Activated T-cell treated with anti-CD3 and anti-CD28 coated beads, Interleukin-2, amount 50 U/mL, for 48 hours (primary cell): ENCODE data around the gene RPL7A.

Experiments
- DNase-seq, 2 experiments: peaks; one replicate each; pipeline ENCODE4 v3.0.0-alpha.2; 2020

RPL7A gene

GRCh38 chr9:133349965-133350616, 2.1 kb downstream of the RPL7A start:
- peak; percentile 51 to 64 for DNase-seq

- no peak for DNase-seq
These were observed 3.5 kb downstream of the RPL7A start for GRCh38 chr9:133351526-133351907.

- DNase-seq, result peak; percentile 68 to 74
These were observed 4.1 kb downstream of the RPL7A start for GRCh38 chr9:133351908-133352634.

- peak; percentile 55 to 57 for DNase-seq
These were observed 4.8 kb downstream of the RPL7A start for GRCh38 chr9:133352635-133353340.

DNA sequence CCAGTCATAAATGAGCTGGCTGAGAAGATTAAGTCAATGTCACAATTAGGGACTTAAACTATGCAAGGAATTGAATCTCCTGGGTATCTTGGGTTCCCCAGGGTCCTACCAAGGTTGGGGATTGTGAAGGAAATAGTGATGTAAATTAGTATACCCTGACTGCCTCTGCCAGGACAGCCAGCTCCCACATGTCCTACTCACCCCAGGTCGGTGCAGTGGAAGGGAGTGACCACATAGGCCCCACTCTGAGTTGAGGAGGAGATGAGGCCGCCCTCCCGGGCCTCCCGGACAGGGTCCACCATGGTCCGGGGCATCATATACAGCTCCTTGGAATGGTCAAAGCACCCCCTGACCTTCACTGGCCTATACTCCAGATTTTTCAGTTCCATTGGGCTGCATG, 5.5 kb downstream of the RPL7A start:
- peak in 1 of 2 experiments; percentile 49 for DNase-seq

GRCh38 chr9:133354766-133355165, 6.7 kb downstream of the RPL7A start:
- no peak for DNase-seq

- DNase-seq, result peak; percentile 43 to 45
These were observed 7.9 kb downstream of the RPL7A start for GRCh38 chr9:133355881-133356357.

GRCh38 chr9:133356391-133357091, 8.5 kb downstream of the RPL7A start, which contains the start of the genes SURF1 and SURF2:
Gene SURF1 (minus strand): TSS chr9:133356487. CDS start chr9:133356453, 34 bp downstream.
Gene SURF2 (plus strand): TSS chr9:133356550. CDS start chr9:133356593, 43 bp downstream.
- peak; percentile 91 to 94 for DNase-seq

- DNase-seq, result no peak
These were observed 9.6 kb downstream of the RPL7A start for GRCh38 chr9:133357656-133358055.

DNA sequence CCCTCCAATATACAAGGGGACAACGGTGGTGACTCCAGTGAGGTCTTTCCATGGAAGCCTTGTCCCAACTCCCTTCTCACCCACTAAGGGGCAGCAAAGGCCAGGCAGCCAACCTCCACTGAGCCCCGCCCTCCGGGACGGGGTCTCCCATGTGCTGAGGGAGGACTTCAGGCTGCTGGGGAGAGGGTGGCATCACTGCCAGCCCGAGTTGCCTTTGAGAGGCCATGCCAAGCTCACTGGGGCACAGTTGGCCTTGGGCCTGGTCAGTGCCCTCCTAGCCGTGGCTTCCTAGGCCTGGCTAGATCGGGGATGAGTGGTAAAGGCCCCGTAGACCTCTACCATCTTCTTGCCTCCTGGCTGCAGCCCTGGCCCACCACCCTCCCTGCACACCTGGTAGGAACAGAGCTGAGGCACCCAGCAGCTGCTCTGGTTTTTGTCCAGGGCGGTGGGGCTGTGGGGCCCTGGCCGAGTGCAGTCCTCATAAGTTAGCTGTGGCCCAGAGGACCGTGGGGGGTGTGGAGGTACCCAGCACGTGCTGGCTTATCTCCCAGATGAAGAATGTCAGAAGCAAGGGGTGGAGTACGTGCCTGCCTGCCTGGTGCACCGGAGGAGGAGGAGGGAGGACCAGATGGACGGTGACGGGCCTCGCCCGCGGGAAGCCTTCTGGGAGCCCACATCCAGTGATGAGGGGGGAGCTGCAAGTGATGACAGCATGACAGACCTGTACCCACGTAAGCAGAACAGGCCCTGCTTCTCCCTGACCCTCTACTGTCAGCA, 11.6 kb downstream of the RPL7A start:
- DNase-seq, result peak; percentile 53 to 64

DNA sequence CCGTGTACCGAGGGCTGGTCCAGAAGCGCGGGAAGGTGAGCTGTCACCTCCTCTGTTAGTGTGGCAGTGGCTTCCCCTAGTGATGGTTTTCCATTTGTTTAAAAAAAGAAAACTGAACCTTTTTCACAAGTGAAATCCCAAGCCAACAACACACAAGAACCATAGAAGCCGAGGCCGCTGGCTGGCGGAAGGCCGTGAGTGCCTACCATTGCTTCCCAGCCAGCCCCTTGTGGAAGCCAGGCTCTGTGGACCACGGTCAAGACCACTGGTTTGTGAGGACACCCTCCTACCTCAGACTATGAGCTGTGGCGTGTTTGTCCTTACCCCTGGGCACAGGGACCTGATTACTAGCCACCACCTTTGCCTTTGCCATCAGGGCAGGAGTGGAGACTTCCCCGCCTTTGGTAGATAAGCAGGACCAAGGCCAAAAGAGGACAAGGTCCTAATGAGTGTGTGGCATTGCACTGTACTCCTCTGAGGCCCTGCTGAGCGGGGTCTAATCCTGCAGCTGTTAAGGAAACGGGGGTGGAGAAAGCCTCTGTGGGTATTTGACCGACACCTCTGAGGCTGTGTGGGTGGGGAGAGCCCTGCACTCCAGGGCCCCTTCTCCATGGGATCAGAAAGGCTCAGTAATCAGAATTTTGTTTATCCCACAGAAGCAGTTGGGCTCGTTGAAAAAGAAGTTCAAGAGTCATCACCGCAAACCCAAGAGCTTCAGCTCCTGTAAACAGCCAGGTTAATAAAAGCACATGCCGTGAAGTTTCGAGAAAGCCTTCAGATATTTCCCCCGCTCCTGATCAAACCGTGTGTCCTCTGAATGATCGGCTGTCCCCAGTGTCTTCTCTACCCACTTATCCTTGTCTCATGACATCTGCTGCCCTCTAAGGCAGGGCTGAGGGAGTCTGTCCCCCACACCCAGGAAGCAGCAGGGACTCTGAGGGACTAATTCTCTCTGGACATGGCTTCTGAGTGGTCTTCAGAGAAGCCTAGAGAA, 12.7 kb downstream of the RPL7A start:
- peak; percentile 44 to 48 for DNase-seq

DNA sequence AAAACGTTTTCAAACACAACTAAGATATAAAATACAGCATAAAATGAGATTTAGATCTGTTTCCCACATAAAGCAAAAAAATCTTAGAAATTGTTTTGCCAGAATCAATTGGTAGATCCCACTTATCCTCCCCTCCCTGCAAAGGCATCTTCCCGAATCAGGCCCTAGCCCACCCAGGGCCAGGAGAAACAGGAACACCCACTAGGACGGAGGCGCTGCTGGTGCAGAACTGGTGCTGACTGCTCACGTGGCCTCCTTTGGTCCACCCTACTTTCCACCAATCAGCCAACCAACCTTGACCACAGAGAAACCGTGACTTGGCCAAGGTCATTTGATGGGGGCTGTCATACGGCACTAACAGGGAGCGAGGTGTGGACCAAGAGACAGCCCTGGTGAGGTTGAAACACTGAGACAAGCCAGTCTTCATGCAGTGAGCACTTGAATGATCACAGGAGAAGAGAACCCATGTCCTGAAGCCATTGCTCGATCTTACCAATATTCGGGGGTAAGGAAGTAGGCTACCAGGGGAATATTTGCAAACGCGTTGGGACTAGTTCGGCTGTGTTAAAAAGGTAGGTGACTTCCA, 13.6 kb downstream of the RPL7A start:
- DNase-seq, result no peak

DNA sequence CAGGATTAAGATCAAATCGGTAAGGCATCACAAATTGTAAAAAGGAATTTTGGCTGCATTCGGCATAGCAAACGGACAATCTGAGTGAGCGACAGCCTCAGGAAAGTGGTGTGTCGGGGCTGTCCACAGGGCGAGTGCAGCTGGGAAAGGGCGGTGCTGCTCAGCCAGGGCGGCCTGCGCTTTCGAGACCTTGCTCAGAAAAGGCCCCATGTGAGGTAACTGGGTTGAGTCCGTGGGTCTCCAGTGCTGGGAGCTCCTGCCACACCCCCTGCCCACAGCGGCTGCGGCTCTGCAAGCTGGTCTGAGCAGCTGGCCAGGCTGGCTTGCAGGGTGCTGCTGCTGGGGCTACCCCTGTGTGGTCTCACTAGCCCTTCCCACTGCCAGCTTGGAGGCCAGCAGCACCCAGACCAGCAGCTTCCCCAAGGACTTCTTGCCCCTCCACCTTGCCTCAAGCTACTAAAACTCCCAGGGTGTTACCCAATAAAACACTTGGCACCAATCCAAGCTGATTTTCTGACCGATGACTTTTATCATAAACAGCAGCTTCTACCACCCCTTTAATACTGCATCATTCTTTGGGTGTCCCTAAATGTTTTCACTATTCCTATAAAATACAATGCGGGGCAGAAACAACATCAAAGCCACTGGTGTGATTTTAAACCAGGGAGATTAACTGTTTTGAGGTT, 14.5 kb downstream of the RPL7A start:
- no peak for DNase-seq

DNA sequence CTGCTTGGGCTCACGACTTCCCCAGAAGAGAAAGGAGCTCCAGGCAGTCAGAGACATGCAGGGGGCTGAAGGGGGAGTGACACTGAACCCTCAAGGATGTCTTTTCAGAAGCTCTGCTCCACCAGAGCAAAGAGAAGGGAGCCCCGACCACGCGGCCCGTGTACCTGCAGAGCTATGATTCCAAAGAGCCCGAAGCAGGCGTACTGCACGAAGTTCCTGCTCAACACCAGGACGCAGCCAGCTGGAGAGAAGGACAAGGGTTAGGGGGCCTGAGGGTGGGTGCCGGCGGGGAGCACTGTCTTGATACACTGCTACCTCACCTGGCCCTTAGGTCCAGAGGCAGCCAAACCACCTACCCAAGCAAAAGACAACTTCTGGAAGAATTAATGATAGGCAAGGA, 18.4 kb downstream of the RPL7A start:
- no peak for DNase-seq

- DNase-seq, result no peak
These were observed 19.2 kb downstream of the RPL7A start for GRCh38 chr9:133367221-133367620.

- no peak for DNase-seq
These were observed 19.8 kb downstream of the RPL7A start for GRCh38 chr9:133367778-133368177.

DNA sequence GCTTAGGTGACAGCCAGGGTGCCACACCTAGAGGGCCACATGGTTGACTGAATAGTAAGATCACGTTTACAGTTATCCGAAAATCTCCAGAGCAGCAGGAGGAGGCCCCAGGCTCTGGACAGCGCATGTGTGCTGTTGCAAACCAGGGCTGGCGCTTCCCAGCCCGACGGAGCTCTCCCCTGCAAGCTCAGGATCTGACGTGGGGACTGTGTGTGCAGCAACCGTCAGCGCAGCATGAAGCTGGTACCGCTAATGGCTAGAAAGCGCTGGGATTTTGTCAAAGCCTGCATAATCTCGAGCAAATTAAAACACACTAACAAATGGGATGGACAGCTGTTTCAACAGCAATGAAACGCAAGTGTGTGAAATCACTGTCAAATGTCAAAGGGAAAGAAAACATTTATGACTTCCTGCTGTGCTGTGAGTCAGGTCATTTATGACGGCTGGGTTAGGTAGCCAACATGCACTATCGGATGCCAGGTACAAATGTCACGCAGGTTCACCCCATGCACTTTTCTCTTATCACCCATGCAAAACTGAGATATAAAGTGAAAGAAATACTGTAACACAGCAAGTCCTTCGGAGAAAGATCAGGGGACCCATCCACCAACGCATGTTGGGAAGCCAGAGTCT, 20.3 kb downstream of the RPL7A start:
- no peak for DNase-seq

GRCh38 chr9:133369422-133369821, 21.4 kb downstream of the RPL7A start:
- no peak for DNase-seq

DNA sequence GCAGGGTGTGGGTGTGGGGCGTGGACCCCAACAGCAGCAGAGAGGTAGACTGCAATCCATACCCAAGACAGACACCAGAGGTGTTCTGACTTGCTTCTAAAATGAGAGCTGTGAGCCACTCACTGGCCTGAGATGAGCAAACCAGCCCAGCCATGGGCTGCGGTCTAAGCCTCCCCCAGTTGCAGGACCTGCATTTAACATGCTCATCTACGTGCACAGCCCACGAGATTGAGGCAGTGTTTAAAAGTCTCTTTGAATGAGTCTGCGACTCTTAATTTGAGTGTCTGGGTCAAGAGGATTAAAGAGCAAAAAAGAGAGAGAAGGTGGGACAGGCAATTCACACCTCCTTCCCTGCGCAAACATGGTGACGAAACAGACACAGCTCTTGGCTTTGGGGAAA, 21.9 kb downstream of the RPL7A start:
- DNase-seq, result peak; percentile 58 to 64
